ENCODE measurements around the gene UBE2J1. TPM values are rescaled to one million over a fixed set of nuclear protein-coding genes. Genes with fewer than 3 reads are reported as not detected.

Gene UBE2J1
- total and polyA plus RNA-seq, 2 donors (not counting 1 experiment from before 2014, with no cell fraction given): 27.6 to 53.6 TPM

- no peak overlapping the region for H3K9ac ChIP-seq (ENCODE audit: insufficient read depth, low read length)
- H4K20me1 ChIP-seq (ENCODE audit: control insufficient read depth, extremely low read depth, insufficient read depth, low read length): no peaks in the 10 kb centered on the region
- H2AFZ ChIP-seq (ENCODE audit: low read length): no peak overlapping the region
- no peaks in the 10 kb centered on the region for H3K4me1 ChIP-seq (ENCODE audit: control insufficient read depth, extremely low read depth, insufficient read depth, low read length)
- H3K4me3 ChIP-seq (replicated peaks in 1 of 4; ENCODE audit: control extremely low read depth in 1 of 4, insufficient read depth in 1 of 4, low read depth in 3 of 4, low read length in 4 of 4): no peak overlapping the region
- peaks cover 3% of the 10 kb centered on the region for H3K27me3 ChIP-seq (ENCODE audit: control insufficient read depth, insufficient read depth, low read length)
- no peak overlapping the region for H3K27ac ChIP-seq (ENCODE audit: insufficient read depth, low read length)
- peak; percentile 30 to 60 for TF ChIP-seq CTCF (conservative IDR thresholded peaks at IDR 0.05 in 1 of 2, IDR thresholded peaks at IDR 0.05 in 1 of 2; ENCODE audit: low read depth in 1 of 2, low read length in 2 of 2)
- TF ChIP-seq EZH2 (IDR thresholded peaks at IDR 0.05; ENCODE audit: low read length, missing control alignments): no peak
- no peaks in the 10 kb centered on the region for H3K79me2 ChIP-seq (ENCODE audit: control insufficient read depth, insufficient read depth, low read length)
- H3K36me3 ChIP-seq (ENCODE audit: control insufficient read depth, insufficient read depth, low read length): no peaks in the 10 kb centered on the region
- H3K9me3 ChIP-seq (ENCODE audit: control insufficient read depth, insufficient read depth, low read depth, low read length): no peaks in the 10 kb centered on the region
- no peak overlapping the region for H3K4me2 ChIP-seq (ENCODE audit: extremely low read depth, insufficient read depth, low read length)
- DNase-seq (ENCODE audit: low read depth in 2 of 2): peak; percentile 16 to 45
These were observed 70.7 kb downstream of the UBE2J1 start for GRCh38 chr6:89281779-89282246.

GRCh38 chr6:89278956-89279355, 73.6 kb downstream of the UBE2J1 start:
- no peaks in the 10 kb centered on the region for H3K36me3 ChIP-seq (ENCODE audit: control insufficient read depth, insufficient read depth, low read length)
- H2AFZ ChIP-seq (ENCODE audit: low read length): no peak overlapping the region
- H3K4me2 ChIP-seq (ENCODE audit: extremely low read depth, insufficient read depth, low read length): no peak overlapping the region
- H3K79me2 ChIP-seq (ENCODE audit: control insufficient read depth, insufficient read depth, low read length): no peaks in the 10 kb centered on the region
- no peak overlapping the region for H3K27ac ChIP-seq (ENCODE audit: insufficient read depth, low read length)
- no peak for DNase-seq (ENCODE audit: low read depth in 2 of 2)
- H3K27me3 ChIP-seq (ENCODE audit: control insufficient read depth, insufficient read depth, low read length): no peaks in the 10 kb centered on the region
- no peaks in the 10 kb centered on the region for H3K9me3 ChIP-seq (ENCODE audit: control insufficient read depth, insufficient read depth, low read depth, low read length)
- no peaks in the 10 kb centered on the region for H3K4me1 ChIP-seq (ENCODE audit: control insufficient read depth, extremely low read depth, insufficient read depth, low read length)
- H3K4me3 ChIP-seq (replicated peaks in 1 of 4; ENCODE audit: control extremely low read depth in 1 of 4, insufficient read depth in 1 of 4, low read depth in 3 of 4, low read length in 4 of 4): no peak overlapping the region
- H3K9ac ChIP-seq (ENCODE audit: insufficient read depth, low read length): no peak overlapping the region
- TF ChIP-seq EZH2 (IDR thresholded peaks at IDR 0.05; ENCODE audit: low read length, missing control alignments) (no peak), CTCF (conservative IDR thresholded peaks at IDR 0.05 in 1 of 2, IDR thresholded peaks at IDR 0.05 in 1 of 2; ENCODE audit: low read depth in 1 of 2, low read length in 2 of 2) (no peak)
- no peaks in the 10 kb centered on the region for H4K20me1 ChIP-seq (ENCODE audit: control insufficient read depth, extremely low read depth, insufficient read depth, low read length)

Other genes with a start within 250 kb of the UBE2J1 start
- gene SRSF12, start 234.7 kb downstream of the UBE2J1 start, total RNA-seq: 0.33 and 0.51 TPM in 2 replicates
- gene SRSF12, start 234.7 kb downstream of the UBE2J1 start, polyA plus RNA-seq: 0.10 and 0.11 TPM in 2 replicates
- gene PM20D2, start 206.7 kb downstream of the UBE2J1 start, total RNA-seq: 9.0 and 10.1 TPM in 2 replicates
- 3.9 and 6.0 TPM in 2 replicates for gene PM20D2, start 206.7 kb downstream of the UBE2J1 start, polyA plus RNA-seq
- not detected in 2 replicates for gene GABRR1, start 135.4 kb downstream of the UBE2J1 start, total RNA-seq
- gene GABRR1, start 135.4 kb downstream of the UBE2J1 start, polyA plus RNA-seq: not detected in 2 replicates
- 0.17 and 0.26 TPM in 2 replicates for gene GABRR2, start 37.4 kb downstream of the UBE2J1 start, total RNA-seq
- 0.05 TPM in 2 replicates for gene GABRR2, start 37.4 kb downstream of the UBE2J1 start, polyA plus RNA-seq
- gene RRAGD, start 59.6 kb upstream of the UBE2J1 start, total RNA-seq: 1.8 TPM in 2 replicates
- 0.07 and 0.08 TPM in 2 replicates for gene RRAGD, start 59.6 kb upstream of the UBE2J1 start, polyA plus RNA-seq
- 2.3 and 3.6 TPM in 2 replicates for gene ANKRD6, start 80.4 kb upstream of the UBE2J1 start, total RNA-seq
- 0.39 and 0.63 TPM in 2 replicates for gene ANKRD6, start 80.4 kb upstream of the UBE2J1 start, polyA plus RNA-seq

All from fibroblast of lung (primary cell).